Transverse colon (tissue), 4 donors: ENCODE results near the gene DYNC1I1. TPM values are rescaled to one million over a fixed set of nuclear protein-coding genes. Genes with fewer than 3 reads are reported as not detected.
A peak's percentile ranks its signal among the peaks of the same experiment; 100 is the strongest.

Source experiments
- DNase-seq: peaks from one replicate; pipeline ENCODE4 v3.0.0-alpha.2; 2019
- H3K27ac ChIP-seq, 4 donors: fragments of 200-600 bp; sonication (generic); 2 replicates each; pipeline ENCODE4 v1.5.1; 2016 to 2018; ENCODE audit warnings: inconsistent platforms in 4 of 4
- H3K27me3 ChIP-seq: fragments of 200-600 bp; sonication (generic); 2 replicates; pipeline ENCODE4 v1.5.1; 2017; ENCODE audit warnings: inconsistent platforms
- H3K36me3 ChIP-seq, 4 donors: fragments of 200-600 bp; sonication (generic); 2 replicates each; pipeline ENCODE4 v1.5.1; 2017 to 2019; ENCODE audit warnings: inconsistent platforms in 4 of 4
- H3K4me1 ChIP-seq, 4 donors: fragments of 200-600 bp; sonication (generic); 2 replicates each; pipeline ENCODE4 v1.5.1; 2017 to 2020; ENCODE audit warnings: inconsistent platforms in 4 of 4
- H3K4me3 ChIP-seq, 4 donors: fragments of 200-600 bp; sonication (generic); 1 replicate in 1 of 4; 2 replicates in 3 of 4; pipeline versions ENCODE4 v1.5.1 to v1.6.1; 2017 to 2019; ENCODE audit warnings: inconsistent platforms in 4 of 4
- H3K9me3 ChIP-seq, 2 donors: fragments of 200-600 bp; sonication (generic); 2 replicates each; pipeline ENCODE4 v1.5.1; 2017 to 2019; ENCODE audit warnings: inconsistent platforms in 2 of 2
- CTCF ChIP-seq, 5 experiments: fragments of 200-600 bp in 3 of 5; fragments of 450-650 bp in 2 of 5; sonication (generic) in 3 of 5; IDR thresholded peaks; 1 replicate in 2 of 5; 2 replicates in 3 of 5; pipeline ENCODE4 v1.5.1; 2016 to 2017; ENCODE audit warnings: antibody characterized with exemption in 5 of 5, inconsistent platforms in 3 of 5, mild to moderate bottlenecking in 2 of 5, moderate library complexity in 1 of 5
- EP300 ChIP-seq: sonication (generic); formaldehyde crosslinking; IDR thresholded peaks from one replicate; pipeline ENCODE4 v1.6.1; 2017; ENCODE audit warnings: antibody characterized with exemption, low read depth
- POLR2A ChIP-seq: fragments of 450-650 bp; IDR thresholded peaks from one replicate; pipeline ENCODE4 v1.6.1; 2016; ENCODE audit warnings: antibody characterized with exemption, mild to moderate bottlenecking, moderate library complexity
- POLR2AphosphoS5 ChIP-seq, 3 donors: sonication (generic); formaldehyde crosslinking; IDR thresholded peaks; one replicate each; pipeline ENCODE4 v1.6.1; 2016; ENCODE audit warnings: antibody characterized with exemption in 3 of 3
- WGBS, 2 donors: methylation state at CpG; one replicate each; pipeline ENCODE4 v1.1.5; 2018; ENCODE audit warnings: low coverage in 1 of 2; 5-methylcytosine and 5-hydroxymethylcytosine counted together
- in situ Hi-C, 4 donors: fragments of 200-750 bp; cut with MboI; loops; one replicate each; pipeline versions ENCODE4 v1.15.0 to v1.15.1; 2017; ENCODE audit warnings: low sequenced_read_pairs in 3 of 4, low pct_ligation_motif_present in 1 of 4, low pct_unique_long_range_greater_than_20kb in 1 of 4
- intact Hi-C: fragments of 100-400 bp; cut with DNase I; formaldehyde crosslinking; loops from one replicate; pipeline ENCODE4 v1.15.1; 2023; ENCODE audit warnings: low total_unique reads
- total RNA-seq, 4 donors: library from RNA; depleted of rRNA; stranded (reverse); fragments of >200 nt; gene quantifications; one replicate each; pipeline ENCODE4 v1.1.0, GENCODE V29; 2016

The DYNC1I1 gene
- 10 to 100 TPM in 1 of 4 donors, 1 to 10 TPM in 3; 1.8 to 37.0 (median 7.4) TPM for total RNA-seq

GRCh38 chr7:95772298-95772770, at the start of gene DYNC1I1:
DYNC1I1 (plus strand) TSS chr7:95772554; CDS start chr7:95804730, 32,176 bp downstream.
- H3K27me3 ChIP-seq = peaks cover 23% of the 10 kb centered on the region
- no peaks in the 10 kb centered on the region for H3K9me3 ChIP-seq
- H3K4me1 ChIP-seq = peaks cover 0 to 11% (median 5%) of the 10 kb centered on the region in 4 donors
- intact Hi-C loops (no loop called here), in situ Hi-C loops (no loop called here)
- no peaks in the 10 kb centered on the region for H3K36me3 ChIP-seq
- H3K4me3 ChIP-seq = peak within 1 kb of the TSS; percentile 51 to 66 (median 56)
- WGBS, 2 donors = 0% methylated on average over 45 of the region's 49 CpGs; no CpG with 5 or more reads in 1 of the 2 donors
- H3K27ac ChIP-seq = peak within 1 kb of the TSS; percentile 41 to 76 (median 60)
- peak; percentile 62 for DNase-seq
- TF ChIP-seq CTCF (IDR thresholded peaks at IDR 0.05) (no peak), POLR2AphosphoS5 (IDR thresholded peaks at IDR 0.05) (peak in 2 of 3 donors; percentile 51)

GRCh38 chr7:95723583-95724180, 48.7 kb upstream of the DYNC1I1 start:
- WGBS, 2 donors = 18 to 27% methylated on average over 2 of the region's 2 CpGs
- H3K27ac ChIP-seq = no peak overlapping the region
- no peak overlapping the region for H3K4me3 ChIP-seq
- intact Hi-C loops (loop anchor here (2.0 kb wide), 1 partner anchor 145 kb away; no protein-coding TSS in a partner anchor), in situ Hi-C loops (loop anchor here in 2 of 4 donors (10.0 kb wide), 2 partner anchors 141 to 151 kb away; no protein-coding TSS in a partner anchor)
- no peaks in the 10 kb centered on the region for H3K4me1 ChIP-seq
- peak in 4 of 5 experiments; percentile 10 to 30 (median 24) for TF ChIP-seq CTCF (IDR thresholded peaks at IDR 0.05)
- TF ChIP-seq EP300 = no peak
- no peak for TF ChIP-seq POLR2A
- no peak for TF ChIP-seq POLR2AphosphoS5 (IDR thresholded peaks at IDR 0.05)
- H3K36me3 ChIP-seq = no peaks in the 10 kb centered on the region
- no peak for DNase-seq
- peaks cover 5% of the 10 kb centered on the region for H3K27me3 ChIP-seq
- H3K9me3 ChIP-seq = no peaks in the 10 kb centered on the region

- in situ Hi-C loops = loop anchor here in 2 of 4 donors (10.0 kb wide), 2 partner anchors 140 to 150 kb away; no protein-coding TSS in a partner anchor
- no peaks in the 10 kb centered on the region for H3K9me3 ChIP-seq
- H3K36me3 ChIP-seq = no peaks in the 10 kb centered on the region
- whole genome bisulfite sequencing, 2 donors = 100% methylated on average over 1 of the region's 1 CpG; no CpG with 5 or more reads in 1 of the 2 donors
- no peak for TF ChIP-seq POLR2A
- TF ChIP-seq POLR2AphosphoS5 (IDR thresholded peaks at IDR 0.05) = no peak
- TF ChIP-seq CTCF (IDR thresholded peaks at IDR 0.05) = no peak
- no peak for TF ChIP-seq EP300
- no peaks in the 10 kb centered on the region for H3K4me1 ChIP-seq
- intact Hi-C loops = no loop called here
- DNase-seq = no peak
- H3K4me3 ChIP-seq = no peak overlapping the region
- H3K27me3 ChIP-seq = peaks cover 5% of the 10 kb centered on the region
- H3K27ac ChIP-seq = no peak overlapping the region
Observed at GRCh38 chr7:95725205-95725604, 47.1 kb upstream of the DYNC1I1 start.

GRCh38 chr7:95730493-95731280, 41.7 kb upstream of the DYNC1I1 start:
- no peaks in the 10 kb centered on the region for H3K36me3 ChIP-seq
- no peak overlapping the region for H3K27ac ChIP-seq
- WGBS, 2 donors = 77 to 78% methylated on average over 3 to 4 of the region's 4 CpGs
- H3K27me3 ChIP-seq = no peaks in the 10 kb centered on the region
- in situ Hi-C loops (no loop called here), intact Hi-C loops (no loop called here)
- no peak overlapping the region for H3K4me3 ChIP-seq
- H3K9me3 ChIP-seq = no peaks in the 10 kb centered on the region
- no peak for DNase-seq
- H3K4me1 ChIP-seq = no peaks in the 10 kb centered on the region
- TF ChIP-seq POLR2A = no peak
- no peak for TF ChIP-seq EP300
- TF ChIP-seq POLR2AphosphoS5 (IDR thresholded peaks at IDR 0.05) = no peak
- TF ChIP-seq CTCF (IDR thresholded peaks at IDR 0.05) = no peak
